GM12878 (cell line): Measurements from ENCODE around the gene DPP3. TPM values are rescaled to one million over a fixed set of nuclear protein-coding genes. Genes with fewer than 3 reads are reported as not detected.

Experiments
- CBX5 ChIP-seq: sonication (generic); IDR thresholded peaks from 2 replicates; pipeline ENCODE4 v1.6.1; 2016; ENCODE audit warnings: low read depth, moderate library complexity, mild to moderate bottlenecking, inconsistent platforms
- EP300 ChIP-seq, 2 experiments: fragments of 150-350 bp in 1 of 2; IDR thresholded peaks; 2 replicates each; pipeline ENCODE4 v1.6.1; 2011 to 2012; ENCODE audit warnings: low read depth in 2 of 2, low read length in 2 of 2, borderline replicate concordance in 1 of 2, improper control_type of control experiment in 1 of 2, inconsistent platforms in 1 of 2; ENCODE audit not compliant: control insufficient read depth in 1 of 2
- ESRRA ChIP-seq: IDR thresholded peaks from 2 replicates; pipeline ENCODE4 v1.6.1; 2012; ENCODE audit warnings: mild to moderate bottlenecking, low read length, improper control_type of control experiment
- FOS ChIP-seq: IDR thresholded peaks from 3 replicates; pipeline ENCODE4 v1.6.1; 2011; ENCODE audit warnings: borderline replicate concordance; ENCODE audit not compliant: insufficient read length; ENCODE audit errors: extremely low read depth
- MLLT1 ChIP-seq: fragments of 450-650 bp; IDR thresholded peaks from 2 replicates; pipeline ENCODE4 v1.6.1; 2016; ENCODE audit warnings: mild to moderate bottlenecking
- NFXL1 ChIP-seq: fragments of 450-650 bp; IDR thresholded peaks from 2 replicates; pipeline ENCODE4 v1.6.1; 2017; ENCODE audit warnings: antibody characterized with exemption, mild to moderate bottlenecking, borderline replicate concordance
- NFYA ChIP-seq: IDR thresholded peaks from 2 replicates; pipeline ENCODE4 v1.6.1; 2011; ENCODE audit warnings: low read depth, mild to moderate bottlenecking, low read length, improper control_type of control experiment, borderline replicate concordance
- NR2C1 ChIP-seq: fragments of 450-650 bp; IDR thresholded peaks from 2 replicates; pipeline ENCODE4 v1.6.1; 2017; ENCODE audit warnings: antibody characterized with exemption, mild to moderate bottlenecking, moderate library complexity
- POLR2A ChIP-seq: IDR thresholded peaks from 2 replicates; pipeline ENCODE4 v1.6.1; 2011; ENCODE audit warnings: low read depth, mild to moderate bottlenecking, low read length
- PRDM15 ChIP-seq: fragments of 450-650 bp; formaldehyde crosslinking; IDR thresholded peaks from 2 replicates; pipeline ENCODE4 v1.4.0; 2020; ENCODE audit warnings: mild to moderate bottlenecking, moderate library complexity
- USF2 ChIP-seq: IDR thresholded peaks from 2 replicates; pipeline ENCODE4 v1.6.1; 2011; ENCODE audit warnings: low read depth, low read length, improper control_type of control experiment, borderline replicate concordance
- ZNF274 ChIP-seq: IDR thresholded peaks from one replicate; pipeline ENCODE4 v1.8.0; 2011; ENCODE audit not compliant: insufficient read length, insufficient read depth
- polyA plus RNA-seq, 11 experiments: library from polyadenylated mRNA; depleted of rRNA in 4 of 11; unstranded in 6 of 11; stranded (reverse) in 5 of 11; fragments of >200 nt; fragmentation: Nextera tagmentation in 4 of 11; fragmentation: Illumina TruSeq in 1 of 11; extraction: Ambion mirVana in 4 of 11; extraction: Trizol in 1 of 11; gene quantifications; 1 replicate in 1 of 11; 2 replicates in 10 of 11; pipeline versions ENCODE4 v1.2.1 to v1.2.3, GENCODE V29; 2011 to 2016; ENCODE audit warnings: inconsistent platforms in 2 of 11, missing spikeins in 2 of 11, low read depth in 1 of 11
- total RNA-seq, 4 experiments: library from RNA; depleted of rRNA in 3 of 4; stranded (reverse); fragments of >200 nt in 3 of 4; fragmentation: Illumina TruSeq in 1 of 4; extraction: Trizol in 1 of 4; gene quantifications; 2 replicates each; pipeline versions ENCODE4 v1.2.1 to v1.2.3, GENCODE V29; 2013 to 2021
- TF ChIP-seq, protein P1 (sequence below): fragments of 450-650 bp; formaldehyde crosslinking; IDR thresholded peaks from 2 replicates; pipeline ENCODE4 v1.5.0; 2022; ENCODE audit warnings: mild to moderate bottlenecking, missing genetic modification characterization
- TF ChIP-seq, protein P2 (sequence below): fragments of 450-650 bp; IDR thresholded peaks from 2 replicates; pipeline ENCODE4 v1.6.1; 2017; ENCODE audit warnings: mild to moderate bottlenecking, low read depth, inconsistent platforms; ENCODE audit not compliant: poor library complexity, severe bottlenecking

The DPP3 gene
- total and polyA plus RNA-seq, 10 of the 15 experiments (the other 5 are each of a cell fraction or from before 2014, with no cell fraction given) = 6.0 to 117 (median 78.1) TPM

DNA sequence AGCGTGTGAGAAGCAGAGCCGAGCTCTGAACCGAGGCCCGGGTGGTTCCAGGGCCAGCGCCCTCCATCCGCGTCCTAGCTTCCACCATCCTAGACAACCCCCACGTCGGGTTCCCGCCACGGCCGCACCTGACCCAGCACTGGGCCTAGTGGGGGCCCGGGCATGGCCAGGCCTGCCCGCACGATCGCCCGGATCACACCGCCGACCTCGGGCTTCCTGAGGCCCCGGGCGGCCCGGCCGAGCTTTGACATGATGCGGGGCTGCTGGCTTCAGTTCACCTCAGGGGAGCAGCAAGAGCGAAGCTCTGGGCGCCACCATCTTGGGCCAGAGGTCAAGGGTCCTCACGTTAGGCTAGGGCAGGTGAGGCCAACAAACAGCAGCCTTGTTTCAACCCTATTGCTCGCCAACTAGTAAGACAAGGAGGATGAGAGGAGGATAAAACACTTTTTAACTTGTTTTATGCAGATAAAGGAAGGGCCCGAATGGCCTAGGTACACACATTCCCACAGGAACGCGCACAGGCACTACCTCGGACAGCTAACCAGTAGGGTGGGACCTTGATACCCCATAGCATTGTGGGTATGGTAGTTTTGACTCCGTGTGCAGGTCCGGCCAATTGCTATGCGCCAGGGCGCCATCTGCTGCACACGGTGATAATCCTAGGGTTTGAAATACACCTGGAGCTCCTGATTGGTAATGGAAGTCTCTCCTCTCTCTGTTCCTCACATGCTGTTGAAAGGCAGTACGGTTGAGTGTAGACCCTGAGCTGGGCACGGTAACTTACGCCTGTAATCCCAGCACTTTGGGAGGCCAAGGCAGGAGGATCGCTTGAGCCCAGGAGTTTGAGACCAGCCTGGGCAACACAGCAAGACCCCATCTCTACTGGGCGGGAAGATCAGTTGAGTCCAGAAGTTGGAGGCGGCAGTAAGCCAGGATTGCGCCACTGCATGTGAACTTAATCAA, 41.4 kb upstream of the DPP3 start, which contains the start of gene MRPL11 (continued):
- TF ChIP-seq, protein P1, sequence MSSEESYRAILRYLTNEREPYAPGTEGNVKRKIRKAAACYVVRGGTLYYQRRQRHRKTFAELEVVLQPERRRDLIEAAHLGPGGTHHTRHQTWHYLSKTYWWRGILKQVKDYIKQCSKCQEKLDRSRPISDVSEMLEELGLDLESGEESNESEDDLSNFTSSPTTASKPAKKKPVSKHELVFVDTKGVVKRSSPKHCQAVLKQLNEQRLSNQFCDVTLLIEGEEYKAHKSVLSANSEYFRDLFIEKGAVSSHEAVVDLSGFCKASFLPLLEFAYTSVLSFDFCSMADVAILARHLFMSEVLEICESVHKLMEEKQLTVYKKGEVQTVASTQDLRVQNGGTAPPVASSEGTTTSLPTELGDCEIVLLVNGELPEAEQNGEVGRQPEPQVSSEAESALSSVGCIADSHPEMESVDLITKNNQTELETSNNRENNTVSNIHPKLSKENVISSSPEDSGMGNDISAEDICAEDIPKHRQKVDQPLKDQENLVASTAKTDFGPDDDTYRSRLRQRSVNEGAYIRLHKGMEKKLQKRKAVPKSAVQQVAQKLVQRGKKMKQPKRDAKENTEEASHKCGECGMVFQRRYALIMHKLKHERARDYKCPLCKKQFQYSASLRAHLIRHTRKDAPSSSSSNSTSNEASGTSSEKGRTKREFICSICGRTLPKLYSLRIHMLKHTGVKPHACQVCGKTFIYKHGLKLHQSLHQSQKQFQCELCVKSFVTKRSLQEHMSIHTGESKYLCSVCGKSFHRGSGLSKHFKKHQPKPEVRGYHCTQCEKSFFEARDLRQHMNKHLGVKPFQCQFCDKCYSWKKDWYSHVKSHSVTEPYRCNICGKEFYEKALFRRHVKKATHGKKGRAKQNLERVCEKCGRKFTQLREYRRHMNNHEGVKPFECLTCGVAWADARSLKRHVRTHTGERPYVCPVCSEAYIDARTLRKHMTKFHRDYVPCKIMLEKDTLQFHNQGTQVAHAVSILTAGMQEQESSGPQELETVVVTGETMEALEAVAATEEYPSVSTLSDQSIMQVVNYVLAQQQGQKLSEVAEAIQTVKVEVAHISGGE (CRISPR knock-in tag) = no peak
- TF ChIP-seq CBX5 (no peak), FOS (no peak), NR2C1 (peak; percentile 100), NFXL1 (no peak), ESRRA (no peak), POLR2A (peak; percentile 82), MLLT1 (0 out of 2 replicates have a peak, but pooled peaks have one; percentile 45), EP300 (IDR thresholded peaks at IDR 0.05; ENCODE audit: borderline replicate concordance in 1 of 2, control insufficient read depth in 1 of 2, low read depth in 2 of 2, low read length in 2 of 2) (no peak), USF2 (no peak), ZNF274 (no peak), NFYA (no peak), PRDM15 (CRISPR knock-in tag) (no peak)
- TF ChIP-seq, protein P2, sequence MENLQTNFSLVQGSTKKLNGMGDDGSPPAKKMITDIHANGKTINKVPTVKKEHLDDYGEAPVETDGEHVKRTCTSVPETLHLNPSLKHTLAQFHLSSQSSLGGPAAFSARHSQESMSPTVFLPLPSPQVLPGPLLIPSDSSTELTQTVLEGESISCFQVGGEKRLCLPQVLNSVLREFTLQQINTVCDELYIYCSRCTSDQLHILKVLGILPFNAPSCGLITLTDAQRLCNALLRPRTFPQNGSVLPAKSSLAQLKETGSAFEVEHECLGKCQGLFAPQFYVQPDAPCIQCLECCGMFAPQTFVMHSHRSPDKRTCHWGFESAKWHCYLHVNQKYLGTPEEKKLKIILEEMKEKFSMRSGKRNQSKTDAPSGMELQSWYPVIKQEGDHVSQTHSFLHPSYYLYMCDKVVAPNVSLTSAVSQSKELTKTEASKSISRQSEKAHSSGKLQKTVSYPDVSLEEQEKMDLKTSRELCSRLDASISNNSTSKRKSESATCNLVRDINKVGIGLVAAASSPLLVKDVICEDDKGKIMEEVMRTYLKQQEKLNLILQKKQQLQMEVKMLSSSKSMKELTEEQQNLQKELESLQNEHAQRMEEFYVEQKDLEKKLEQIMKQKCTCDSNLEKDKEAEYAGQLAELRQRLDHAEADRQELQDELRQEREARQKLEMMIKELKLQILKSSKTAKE = peak; percentile 77
